Keratinocyte (primary cell): ENCODE data around the gene CARD9. TPM values are rescaled to one million over a fixed set of nuclear protein-coding genes. Genes with fewer than 3 reads are reported as not detected.

Experiments
- DNase-seq: peaks from one replicate; pipeline ENCODE4 v3.0.0-alpha.2; 2011; ENCODE audit warnings: low read depth, missing footprints, low spot score
- FAIRE-seq: peaks from 2 replicates; lab custom pipeline; 2011; peaks lifted over from hg19 to GRCh38; lab: Jason Lieb, UNC
- H2AFZ ChIP-seq: 2 replicates; pipeline ENCODE4 v1.6.0; 2012; ENCODE audit warnings: low read length, control low read depth, inconsistent platforms; ENCODE audit not compliant: control insufficient read depth
- H3K27ac ChIP-seq: 2 replicates; pipeline ENCODE4 v1.5.1; 2011; ENCODE audit warnings: low read length; ENCODE audit not compliant: control insufficient read depth, insufficient read depth
- H3K27me3 ChIP-seq: 3 replicates; pipeline ENCODE4 v1.6.0; 2011; ENCODE audit warnings: low read length; ENCODE audit not compliant: control insufficient read depth, insufficient read depth; ENCODE audit errors: extremely low read depth
- H3K36me3 ChIP-seq, 2 experiments: 2 replicates in 1 of 2; 3 replicates in 1 of 2; pipeline ENCODE4 v1.5.1; 2011; ENCODE audit warnings: low read length in 2 of 2, mild to moderate bottlenecking in 1 of 2; ENCODE audit not compliant: control insufficient read depth in 2 of 2, insufficient read depth in 2 of 2; ENCODE audit errors: extremely low read depth in 1 of 2
- H3K4me1 ChIP-seq: 3 replicates; pipeline ENCODE4 v1.5.1; 2011; ENCODE audit warnings: low read length; ENCODE audit not compliant: control insufficient read depth, insufficient read depth; ENCODE audit errors: extremely low read depth
- H3K4me2 ChIP-seq: 3 replicates; pipeline ENCODE4 v1.6.0; 2011; ENCODE audit warnings: low read depth, low read length; ENCODE audit not compliant: control insufficient read depth, insufficient read depth; ENCODE audit errors: extremely low read depth
- H3K4me3 ChIP-seq, 3 experiments: fragments of 200-600 bp in 1 of 3; sonication (generic) in 1 of 3; 2 replicates in 2 of 3; 3 replicates in 1 of 3; pipeline ENCODE4 v1.5.1; 2011 to 2016; ENCODE audit warnings: low read length in 3 of 3, mild to moderate bottlenecking in 3 of 3, control low read depth in 2 of 3, inconsistent platforms in 1 of 3, low read depth in 1 of 3, mixed read lengths in 1 of 3, mixed run types in 1 of 3, moderate library complexity in 1 of 3; ENCODE audit not compliant: control insufficient read depth in 2 of 3, insufficient read depth in 2 of 3; ENCODE audit errors: extremely low read depth in 1 of 3
- H3K79me2 ChIP-seq: 2 replicates; pipeline ENCODE4 v1.6.0; 2012; ENCODE audit warnings: low read length; ENCODE audit not compliant: control insufficient read depth, insufficient read depth
- H3K9ac ChIP-seq: 3 replicates; pipeline ENCODE4 v1.6.0; 2011; ENCODE audit warnings: low read length; ENCODE audit not compliant: control insufficient read depth, insufficient read depth; ENCODE audit errors: extremely low read depth
- H3K9me1 ChIP-seq: 3 replicates; pipeline ENCODE4 v1.6.0; 2011; ENCODE audit warnings: low read length; ENCODE audit not compliant: control insufficient read depth, insufficient read depth; ENCODE audit errors: extremely low read depth
- H3K9me3 ChIP-seq: 2 replicates; pipeline ENCODE4 v1.5.1; 2012; ENCODE audit warnings: low read depth, low read length; ENCODE audit not compliant: control insufficient read depth
- H4K20me1 ChIP-seq: 3 replicates; pipeline ENCODE4 v1.6.0; 2011; ENCODE audit warnings: low read length; ENCODE audit not compliant: control insufficient read depth, insufficient read depth; ENCODE audit errors: extremely low read depth
- EZH2 ChIP-seq: IDR thresholded peaks from one replicate; pipeline ENCODE4 v1.6.1; 2012; ENCODE audit warnings: inconsistent platforms, mild to moderate bottlenecking, low read length, moderate library complexity
- dilution Hi-C: fragments of 300-500 bp; cut with MboI; formaldehyde crosslinking; loops from one replicate; pipeline ENCODE4 v1.7.0; 2020; ENCODE audit warnings: low sequenced_read_pairs; ENCODE audit not compliant: extremely low pct_ligation_motif_present
- polyA plus RNA-seq, 5 experiments: library from polyadenylated mRNA; depleted of rRNA in 3 of 5; stranded (reverse) in 3 of 5; stranded (forward) in 1 of 5; unstranded in 1 of 5; fragments of >200 nt; gene quantifications; 1 replicate in 1 of 5; 2 replicates in 3 of 5; 3 replicates in 1 of 5; pipeline versions ENCODE4 v1.2.1 to v1.2.3, GENCODE V29; 2011 to 2012; ENCODE audit warnings: missing spikeins in 2 of 5, low read depth in 1 of 5, low replicate concordance in 1 of 5
- TF ChIP-seq, protein P1 (sequence below), 3 experiments: IDR thresholded peaks in 1 of 3; conservative IDR thresholded peaks in 1 of 3; optimal IDR thresholded peaks in 1 of 3; 2 replicates in 2 of 3; 3 replicates in 1 of 3; pipeline versions ENCODE3 to v1.5.1; 2011; ENCODE audit warnings: low read length in 3 of 3, mild to moderate bottlenecking in 3 of 3, moderate library complexity in 2 of 3, control low read depth in 1 of 3, inconsistent platforms in 1 of 3; ENCODE audit not compliant: insufficient read depth in 2 of 3; ENCODE audit errors: extremely low read depth in 1 of 3

The CARD9 gene
- polyA plus RNA-seq, 1 donor (not counting 4 experiments of a cell fraction or from before 2014, with no cell fraction given) = 0.07 TPM

DNA sequence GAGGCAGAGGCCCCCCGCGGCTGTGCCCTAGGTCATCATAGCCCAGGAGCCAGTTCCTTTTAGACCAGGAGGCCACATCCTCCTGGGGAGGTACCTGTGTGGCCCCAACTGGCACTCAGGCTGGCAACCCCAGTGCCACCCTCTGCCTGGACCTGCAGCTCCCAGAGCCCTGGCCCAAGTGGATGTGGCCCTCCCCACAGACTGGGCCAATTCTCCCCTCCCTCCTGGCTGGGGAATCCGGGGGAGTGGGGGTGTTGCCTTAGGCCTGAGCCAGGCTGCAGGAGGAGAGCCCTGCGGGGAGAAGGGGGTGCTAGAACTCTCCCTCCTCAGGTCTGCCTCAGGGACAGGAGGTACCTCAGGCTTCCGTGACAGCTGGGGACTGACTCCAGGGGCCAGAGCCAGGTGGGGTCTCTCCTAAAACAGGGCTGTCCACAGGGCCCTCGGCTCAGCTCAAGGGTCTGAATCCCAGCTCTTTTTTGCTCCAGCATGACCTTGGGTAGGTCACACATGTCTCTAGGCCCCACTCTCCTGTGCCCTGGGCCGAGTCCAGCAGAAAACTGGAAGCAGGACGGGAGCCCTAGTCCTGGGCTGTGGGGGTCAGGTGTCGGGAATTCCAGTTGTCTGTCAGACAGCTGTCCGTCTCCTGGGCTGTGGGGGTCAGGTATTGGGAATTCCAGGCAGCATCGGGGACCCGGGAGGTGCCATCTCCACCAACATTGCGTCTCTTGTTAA, 19.5 kb downstream of the CARD9 start:
- Histone ChIP-seq H3K9me3 (no peaks in the 10 kb centered on the region), H3K36me3 (no peaks in the 10 kb centered on the region), H3K4me2 (no peak overlapping the region), H3K4me3 (no peak overlapping the region), H2AFZ (no peak overlapping the region), H3K9me1 (no peaks in the 10 kb centered on the region), H3K27ac (no peak overlapping the region), H3K79me2 (no peaks in the 10 kb centered on the region), H4K20me1 (no peaks in the 10 kb centered on the region), H3K27me3 (no peaks in the 10 kb centered on the region), H3K9ac (no peak overlapping the region), H3K4me1 (peaks cover 3% of the 10 kb centered on the region)
- dilution Hi-C loops = no loop called here
- FAIRE-seq = no peak
- DNase-seq = no peak
- no peak for TF ChIP-seq EZH2
- TF ChIP-seq, protein P1, sequence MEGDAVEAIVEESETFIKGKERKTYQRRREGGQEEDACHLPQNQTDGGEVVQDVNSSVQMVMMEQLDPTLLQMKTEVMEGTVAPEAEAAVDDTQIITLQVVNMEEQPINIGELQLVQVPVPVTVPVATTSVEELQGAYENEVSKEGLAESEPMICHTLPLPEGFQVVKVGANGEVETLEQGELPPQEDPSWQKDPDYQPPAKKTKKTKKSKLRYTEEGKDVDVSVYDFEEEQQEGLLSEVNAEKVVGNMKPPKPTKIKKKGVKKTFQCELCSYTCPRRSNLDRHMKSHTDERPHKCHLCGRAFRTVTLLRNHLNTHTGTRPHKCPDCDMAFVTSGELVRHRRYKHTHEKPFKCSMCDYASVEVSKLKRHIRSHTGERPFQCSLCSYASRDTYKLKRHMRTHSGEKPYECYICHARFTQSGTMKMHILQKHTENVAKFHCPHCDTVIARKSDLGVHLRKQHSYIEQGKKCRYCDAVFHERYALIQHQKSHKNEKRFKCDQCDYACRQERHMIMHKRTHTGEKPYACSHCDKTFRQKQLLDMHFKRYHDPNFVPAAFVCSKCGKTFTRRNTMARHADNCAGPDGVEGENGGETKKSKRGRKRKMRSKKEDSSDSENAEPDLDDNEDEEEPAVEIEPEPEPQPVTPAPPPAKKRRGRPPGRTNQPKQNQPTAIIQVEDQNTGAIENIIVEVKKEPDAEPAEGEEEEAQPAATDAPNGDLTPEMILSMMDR (optimal IDR thresholded peaks at IDR 0.05 in 1 of 3, IDR thresholded peaks at IDR 0.05 in 1 of 3, conservative IDR thresholded peaks at IDR 0.05 in 1 of 3; ENCODE audit: extremely low read depth in 1 of 3, insufficient read depth in 2 of 3, low read length in 3 of 3) = no peak

DNA sequence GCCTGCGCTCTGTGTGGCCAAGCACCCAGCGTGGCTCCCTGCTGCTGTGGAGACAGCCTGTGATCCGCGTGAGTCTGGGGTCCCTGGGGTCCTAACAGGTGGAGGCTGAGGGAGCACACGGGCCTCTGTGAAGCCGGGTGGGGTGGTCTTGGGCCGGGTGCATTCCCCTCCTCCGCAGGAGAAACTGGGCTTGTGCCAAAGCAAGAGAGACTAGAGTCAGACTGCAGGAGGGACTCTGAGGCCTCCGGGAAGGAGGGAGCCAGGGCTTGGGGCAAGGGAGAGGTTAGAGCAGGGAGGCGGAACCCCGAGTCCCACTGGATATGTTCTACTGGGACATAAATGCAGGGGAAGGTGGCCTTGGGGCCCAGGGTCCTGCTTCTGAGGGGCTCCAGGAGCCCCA, 20.4 kb downstream of the CARD9 start:
- Histone ChIP-seq H4K20me1 (no peaks in the 10 kb centered on the region), H2AFZ (no peak overlapping the region), H3K9me3 (no peaks in the 10 kb centered on the region), H3K36me3 (no peaks in the 10 kb centered on the region), H3K9ac (no peak overlapping the region), H3K79me2 (no peaks in the 10 kb centered on the region), H3K27ac (no peak overlapping the region), H3K4me1 (peaks cover 3% of the 10 kb centered on the region), H3K4me2 (no peak overlapping the region), H3K4me3 (no peak overlapping the region), H3K9me1 (no peaks in the 10 kb centered on the region), H3K27me3 (no peaks in the 10 kb centered on the region)
- TF ChIP-seq EZH2 = no peak
- TF ChIP-seq, protein P1 (optimal IDR thresholded peaks at IDR 0.05 in 1 of 3, IDR thresholded peaks at IDR 0.05 in 1 of 3, conservative IDR thresholded peaks at IDR 0.05 in 1 of 3; ENCODE audit: extremely low read depth in 1 of 3, insufficient read depth in 2 of 3, low read length in 3 of 3) = no peak
- dilution Hi-C loops = no loop called here
- DNase-seq (no peak), FAIRE-seq (no peak)
